Ectodermal cell (in vitro differentiated cells): ENCODE measurements around the gene CSNK1G3.
"Not testable (repeated sequence)": the region's sequence is repeated elsewhere in the genome, so short reads cannot be mapped to it uniquely, and the experiment has no call there.

Experiments
- H3K27ac ChIP-seq: 2 replicates; pipeline ENCODE4 v1.7.0; 2013; ENCODE audit warnings: mild to moderate bottlenecking, low read depth, low read length; ENCODE audit not compliant: insufficient read depth, poor library complexity, severe bottlenecking
- H3K27me3 ChIP-seq: 2 replicates; pipeline ENCODE4 v1.7.0; 2013; ENCODE audit warnings: mild to moderate bottlenecking, low read length; ENCODE audit not compliant: insufficient read depth, control insufficient read depth, poor library complexity, severe bottlenecking
- H3K36me3 ChIP-seq: one replicate; pipeline ENCODE4 v1.7.0; 2013; ENCODE audit warnings: low read length; ENCODE audit not compliant: control insufficient read depth, insufficient read depth
- H3K4me1 ChIP-seq: one replicate; pipeline ENCODE4 v1.7.0; 2013; ENCODE audit warnings: low read length; ENCODE audit not compliant: control insufficient read depth, insufficient read depth
- H3K4me3 ChIP-seq: 2 replicates; pipeline ENCODE4 v1.7.0; 2013; ENCODE audit warnings: low read depth, low read length, control low read depth; ENCODE audit not compliant: insufficient read depth
- H3K9me3 ChIP-seq: 2 replicates; pipeline ENCODE4 v1.7.0; 2013; ENCODE audit warnings: mild to moderate bottlenecking, low read length, moderate library complexity; ENCODE audit not compliant: control insufficient read depth
- WGBS, 2 experiments: methylation state at CpG; one replicate each; pipeline ENCODE4 v1.1.7; 2013; ENCODE audit warnings: missing lambda C conversion rate in 2 of 2; 5-methylcytosine and 5-hydroxymethylcytosine counted together

The CSNK1G3 gene

DNA sequence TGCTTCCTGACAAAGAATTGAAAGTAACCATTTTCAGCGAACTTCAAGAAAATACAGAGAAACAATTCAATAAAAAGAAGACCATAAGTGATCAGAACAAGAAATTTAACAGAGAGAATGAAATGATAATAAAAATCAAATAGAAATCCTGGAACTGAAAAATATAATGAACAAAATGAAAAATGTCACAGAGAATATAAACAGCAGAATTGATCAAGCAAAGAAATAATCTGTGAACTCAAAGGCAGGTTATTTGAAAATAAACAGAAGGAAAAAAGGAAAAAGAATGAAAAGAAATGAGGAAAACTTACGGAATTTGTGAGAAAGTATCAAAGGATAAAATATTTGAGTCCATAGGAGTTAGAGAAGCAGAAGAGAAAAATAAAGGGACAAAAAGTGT is 114.1 kb downstream of the CSNK1G3 start:
- H3K4me3 ChIP-seq: no peak overlapping the region
- no peak overlapping the region for H3K27ac ChIP-seq
- no peaks in the 10 kb centered on the region for H3K9me3 ChIP-seq
- no peaks in the 10 kb centered on the region for H3K4me1 ChIP-seq
- 91 to 95% methylated on average over 1 to 2 of the region's 2 CpGs for WGBS, 2 experiments
- no peaks in the 10 kb centered on the region for H3K36me3 ChIP-seq
- H3K27me3 ChIP-seq: no peaks in the 10 kb centered on the region

DNA sequence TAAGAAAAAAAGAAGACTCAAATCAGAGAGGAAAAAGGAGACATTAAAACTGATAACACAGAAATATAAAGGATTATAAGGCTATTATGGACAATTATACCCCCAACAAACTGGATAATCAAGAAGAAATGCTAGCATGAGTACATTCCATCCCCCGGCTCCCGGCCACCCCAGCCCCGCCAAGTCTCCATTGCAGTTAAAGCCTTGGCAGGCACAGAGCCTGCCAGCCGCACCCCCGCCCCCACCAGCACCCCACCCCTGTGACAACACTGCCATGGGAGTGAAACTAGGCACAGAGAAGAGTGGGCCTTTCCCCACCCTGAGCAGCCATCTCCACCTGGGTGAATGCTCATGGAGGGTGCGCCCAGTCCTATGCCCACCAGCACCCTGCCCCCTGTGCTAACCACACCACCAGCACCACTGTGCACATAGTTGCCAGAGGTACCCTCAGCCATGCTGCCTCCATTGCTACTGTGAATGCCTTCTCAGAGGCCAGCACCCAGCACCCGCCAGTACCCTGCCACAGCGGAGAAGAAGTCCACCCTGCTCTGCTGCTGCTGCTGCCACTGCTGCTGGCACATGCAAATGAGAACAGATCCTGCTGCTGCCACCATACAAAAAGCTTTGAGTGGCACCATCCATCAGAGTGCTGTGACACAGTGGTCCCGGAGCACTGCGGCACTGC is 117.0 kb downstream of the CSNK1G3 start:
- Histone ChIP-seq H3K36me3 (no peaks in the 10 kb centered on the region), H3K4me3 (no peak overlapping the region), H3K9me3 (no peaks in the 10 kb centered on the region), H3K27ac (no peak overlapping the region), H3K4me1 (no peaks in the 10 kb centered on the region), H3K27me3 (no peaks in the 10 kb centered on the region)
- 95 to 96% methylated on average over 10 of the region's 10 CpGs for WGBS, 2 experiments

GRCh38 chr5:123636006-123636405 is 124.0 kb downstream of the CSNK1G3 start:
- H3K4me1 ChIP-seq: no peaks in the 10 kb centered on the region
- no peak overlapping the region for H3K4me3 ChIP-seq
- no peaks in the 10 kb centered on the region for H3K9me3 ChIP-seq
- no peaks in the 10 kb centered on the region for H3K27me3 ChIP-seq
- no peaks in the 10 kb centered on the region for H3K36me3 ChIP-seq
- H3K27ac ChIP-seq: no peak overlapping the region
- WGBS, 2 experiments: 96% methylated on average over 21 of the region's 21 CpGs

DNA sequence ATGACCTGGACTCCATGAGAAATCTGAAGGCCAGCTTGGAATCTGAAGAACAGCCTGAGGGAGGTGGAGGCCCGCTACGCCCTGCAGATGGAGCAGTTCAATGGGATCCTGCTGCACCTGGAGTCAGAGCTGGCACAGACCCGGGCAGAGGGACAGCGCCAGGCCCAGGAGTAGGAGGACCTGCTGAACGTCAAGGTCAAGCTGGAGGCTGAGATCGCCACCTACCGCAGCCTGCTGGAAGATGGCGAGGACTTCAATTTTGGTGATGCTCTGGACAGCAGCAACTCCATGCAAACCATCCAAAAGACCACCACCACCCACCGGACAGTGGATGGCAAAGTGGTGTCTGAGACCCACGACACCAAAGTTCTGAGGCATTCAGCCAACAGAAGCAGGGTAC is 125.1 kb downstream of the CSNK1G3 start:
- not testable (repeated sequence) for H3K27me3 ChIP-seq, H3K36me3 ChIP-seq, H3K9me3 ChIP-seq, H3K4me1 ChIP-seq, H3K27ac ChIP-seq, H3K4me3 ChIP-seq
- 95 to 97% methylated on average over 10 of the region's 10 CpGs for WGBS, 2 experiments

GRCh38 chr5:123639244-123639643 is 127.3 kb downstream of the CSNK1G3 start:
- no peak overlapping the region for H3K27ac ChIP-seq
- no peaks in the 10 kb centered on the region for H3K27me3 ChIP-seq
- H3K4me3 ChIP-seq: no peak overlapping the region
- 92% methylated on average over 2 of the region's 2 CpGs for WGBS, 2 experiments
- H3K9me3 ChIP-seq: no peaks in the 10 kb centered on the region
- H3K4me1 ChIP-seq: no peaks in the 10 kb centered on the region
- no peaks in the 10 kb centered on the region for H3K36me3 ChIP-seq

DNA sequence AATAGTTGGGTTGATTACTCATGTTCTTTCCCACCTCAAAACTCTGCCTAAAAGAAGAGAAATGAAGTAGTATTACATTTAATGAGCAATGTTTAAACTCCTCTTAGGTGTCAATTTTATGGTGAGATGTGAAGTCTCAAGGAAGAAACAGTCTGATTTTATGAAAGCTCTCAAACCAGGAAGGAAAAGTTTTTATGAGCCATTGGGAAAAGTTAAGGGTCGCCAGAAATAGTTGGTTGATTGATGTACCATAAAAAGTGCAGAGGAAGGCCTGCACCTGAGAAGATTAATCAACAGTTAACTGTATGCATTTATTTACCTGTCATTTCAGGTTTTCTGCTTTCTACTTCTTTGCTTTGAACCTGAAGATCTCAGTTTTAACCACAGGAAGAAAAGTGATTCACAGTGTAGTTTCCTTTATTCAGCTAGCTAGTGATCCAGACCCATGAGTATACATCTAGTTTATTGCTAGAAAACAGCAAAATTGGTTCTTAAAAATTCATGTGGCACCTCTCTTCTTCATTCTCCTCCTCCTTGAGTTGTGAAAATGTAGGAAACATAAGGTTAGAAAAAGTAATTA is 133.1 kb downstream of the CSNK1G3 start:
- no peaks in the 10 kb centered on the region for H3K27me3 ChIP-seq
- no peaks in the 10 kb centered on the region for H3K9me3 ChIP-seq
- H3K36me3 ChIP-seq: no peaks in the 10 kb centered on the region
- WGBS, 2 experiments: 75 to 85% methylated on average over 1 of the region's 1 CpG
- no peak overlapping the region for H3K4me3 ChIP-seq
- no peaks in the 10 kb centered on the region for H3K4me1 ChIP-seq
- no peak overlapping the region for H3K27ac ChIP-seq

DNA sequence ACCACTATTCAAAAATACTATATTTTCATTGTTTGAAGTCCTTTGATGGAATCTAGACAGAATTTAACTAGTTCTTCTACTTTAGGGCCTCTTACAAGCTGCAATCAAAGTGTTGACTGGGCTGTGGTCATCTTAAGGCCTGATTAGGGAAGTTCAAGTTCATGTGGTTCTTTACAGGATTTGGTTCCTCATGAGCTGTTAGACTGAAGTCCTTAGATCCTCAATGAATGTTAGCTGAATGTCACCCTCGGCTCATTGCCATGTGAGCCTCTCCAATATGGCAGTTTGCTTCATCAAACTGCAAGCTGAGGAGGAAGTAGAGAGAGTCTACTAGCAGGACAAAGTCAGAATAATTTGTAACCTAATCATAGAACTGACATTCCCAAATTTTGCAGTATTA is 135.1 kb downstream of the CSNK1G3 start:
- H3K27me3 ChIP-seq: no peaks in the 10 kb centered on the region
- no peak overlapping the region for H3K4me3 ChIP-seq
- no peaks in the 10 kb centered on the region for H3K36me3 ChIP-seq
- no peaks in the 10 kb centered on the region for H3K9me3 ChIP-seq
- H3K4me1 ChIP-seq: no peaks in the 10 kb centered on the region
- H3K27ac ChIP-seq: no peak overlapping the region
- 88 to 92% methylated on average over 1 of the region's 1 CpG for WGBS, 2 experiments

GRCh38 chr5:123651234-123651633 is 139.3 kb downstream of the CSNK1G3 start:
- Histone ChIP-seq H3K4me3 (no peak overlapping the region), H3K36me3 (no peaks in the 10 kb centered on the region), H3K9me3 (no peaks in the 10 kb centered on the region), H3K27me3 (no peaks in the 10 kb centered on the region), H3K4me1 (no peaks in the 10 kb centered on the region), H3K27ac (no peak overlapping the region)
- 90 to 93% methylated on average over 3 to 4 of the region's 4 CpGs for WGBS, 2 experiments

GRCh38 chr5:123659011-123659410 is 147.0 kb downstream of the CSNK1G3 start:
- Histone ChIP-seq H3K27ac (no peak overlapping the region), H3K4me1 (no peaks in the 10 kb centered on the region), H3K36me3 (no peaks in the 10 kb centered on the region), H3K9me3 (no peaks in the 10 kb centered on the region), H3K4me3 (no peak overlapping the region), H3K27me3 (no peaks in the 10 kb centered on the region)
- WGBS, 2 experiments: 94 to 96% methylated on average over 2 of the region's 2 CpGs

GRCh38 chr5:123659495-123659894 is 147.5 kb downstream of the CSNK1G3 start:
- Histone ChIP-seq H3K4me1 (no peaks in the 10 kb centered on the region), H3K4me3 (no peak overlapping the region), H3K27me3 (no peaks in the 10 kb centered on the region), H3K27ac (no peak overlapping the region), H3K36me3 (no peaks in the 10 kb centered on the region), H3K9me3 (no peaks in the 10 kb centered on the region)
- 100% methylated on average over 2 of the region's 2 CpGs for WGBS, 2 experiments
